Measurements from ENCODE around the gene SFSWAP.

- TF ChIP-seq POLR2A (IDR thresholded peaks at IDR 0.05) (no peak), POLR2AphosphoS5 (IDR thresholded peaks at IDR 0.05) (no peak), CTCF (IDR thresholded peaks at IDR 0.05) (no peak)
These were observed 33.2 kb upstream of the SFSWAP start for GRCh38 chr12:131677699-131678098.

Measured in stomach (tissue), 4 donors.